GM23248 (cell line): ENCODE measurements around the gene SEC22A. TPM values are rescaled to one million over a fixed set of nuclear protein-coding genes. Genes with fewer than 3 reads are reported as not detected.

Source experiments
- DNase-seq: peaks from one replicate; pipeline ENCODE4 v3.0.0-alpha.2; 2015
- H2AFZ ChIP-seq: fragments of 200-600 bp; sonication (generic); 2 replicates; pipeline ENCODE4 v1.6.1; 2016; ENCODE audit warnings: antibody characterized with exemption
- H3F3A ChIP-seq: fragments of 200-600 bp; sonication (generic); 2 replicates; pipeline ENCODE4 v1.6.1; 2016; ENCODE audit warnings: mild to moderate bottlenecking, antibody characterized with exemption, mixed run types; ENCODE audit not compliant: insufficient read depth
- H3K27ac ChIP-seq: fragments of 200-600 bp; sonication (generic); 2 replicates; pipeline ENCODE4 v1.5.1; 2016; ENCODE audit warnings: mild to moderate bottlenecking
- H3K27me3 ChIP-seq: fragments of 200-600 bp; sonication (generic); replicated peaks from 2 replicates; pipeline ENCODE4 v1.6.1; 2016; ENCODE audit warnings: mild to moderate bottlenecking; ENCODE audit not compliant: insufficient read depth
- H3K36me3 ChIP-seq: fragments of 200-600 bp; sonication (generic); 2 replicates; pipeline ENCODE4 v1.6.1; 2016; ENCODE audit warnings: low read depth, mild to moderate bottlenecking
- H3K4me1 ChIP-seq: fragments of 200-600 bp; sonication (generic); 2 replicates; pipeline ENCODE4 v1.6.1; 2016; ENCODE audit warnings: mild to moderate bottlenecking; ENCODE audit not compliant: insufficient read depth
- H3K4me2 ChIP-seq: fragments of 200-600 bp; sonication (generic); one replicate; pipeline ENCODE4 v1.6.1; 2016; ENCODE audit warnings: mild to moderate bottlenecking; ENCODE audit not compliant: unreplicated experiment
- H3K4me3 ChIP-seq: fragments of 200-600 bp; sonication (generic); 2 replicates; pipeline ENCODE4 v1.5.1; 2016; ENCODE audit warnings: mild to moderate bottlenecking
- H3K79me2 ChIP-seq: fragments of 200-600 bp; sonication (generic); 2 replicates; pipeline ENCODE4 v1.6.1; 2016; ENCODE audit warnings: mild to moderate bottlenecking; ENCODE audit not compliant: insufficient read depth
- H3K9ac ChIP-seq: fragments of 200-600 bp; sonication (generic); 2 replicates; pipeline ENCODE4 v1.6.1; 2016; ENCODE audit warnings: mild to moderate bottlenecking
- H3K9me2 ChIP-seq: fragments of 200-600 bp; sonication (generic); 2 replicates; pipeline ENCODE4 v1.6.1; 2016; ENCODE audit warnings: mixed run types, mild to moderate bottlenecking, moderate library complexity; ENCODE audit not compliant: insufficient read depth
- H3K9me3 ChIP-seq: fragments of 200-600 bp; sonication (generic); one replicate; pipeline ENCODE4 v1.6.1; 2017; ENCODE audit warnings: low read depth
- H4K20me1 ChIP-seq: fragments of 200-600 bp; sonication (generic); 2 replicates; pipeline ENCODE4 v1.6.0; 2016; ENCODE audit not compliant: insufficient read depth
- EZH2 ChIP-seq: fragments of 200-600 bp; sonication (generic); IDR thresholded peaks from 2 replicates; pipeline ENCODE4 v1.6.1; 2018; ENCODE audit warnings: antibody characterized with exemption, mild to moderate bottlenecking; ENCODE audit not compliant: insufficient read depth, poor library complexity, severe bottlenecking
- EZH2phosphoT487 ChIP-seq: fragments of 200-600 bp; sonication (generic); IDR thresholded peaks from 2 replicates; pipeline ENCODE4 v1.6.1; 2018; ENCODE audit warnings: antibody characterized with exemption, moderate library complexity, mild to moderate bottlenecking, low read depth; ENCODE audit not compliant: insufficient read depth
- WGBS, 2 experiments: methylation state at CpG; one replicate each; pipeline ENCODE4 v1.1.6; 2015 to 2017; ENCODE audit warnings: low lambda C conversion rate in 2 of 2, low coverage in 1 of 2; ENCODE audit errors: missing lambda C conversion rate in 2 of 2; 5-methylcytosine and 5-hydroxymethylcytosine counted together
- in situ Hi-C: fragments of 300-500 bp; cut with MboI; formaldehyde crosslinking; loops from 2 replicates; pipeline ENCODE4 v1.15.0; 2020
- polyA plus RNA-seq: library from polyadenylated mRNA; unstranded; fragments of >200 nt; fragmentation: Nextera tagmentation; extraction: Ambion mirVana; gene quantifications from 2 replicates; pipeline ENCODE4 v1.2.1, GENCODE V29; 2016
- total RNA-seq: library from RNA; depleted of rRNA; stranded (reverse); fragments of >200 nt; shearing (Covaris generic); gene quantifications from 2 replicates; pipeline ENCODE4 v1.2.3, GENCODE V29; 2014

The SEC22A gene
- total and polyA plus RNA-seq, 2 experiments from 2014 or later: 35.1 to 44.5 TPM

GRCh38 chr3:123290107-123290930, 88.6 kb downstream of the SEC22A start:
- Histone ChIP-seq H4K20me1 (no peaks in the 10 kb centered on the region), H3K36me3 (no peaks in the 10 kb centered on the region), H3K79me2 (no peaks in the 10 kb centered on the region), H3K9ac (no peak overlapping the region), H3K4me3 (no peak overlapping the region), H3K27ac (no peak overlapping the region), H2AFZ (no peak overlapping the region), H3K4me1 (no peaks in the 10 kb centered on the region), H3K9me3 (no peaks in the 10 kb centered on the region), H3F3A (no peaks in the 10 kb centered on the region), H3K9me2 (no peaks in the 10 kb centered on the region), H3K4me2 (no peak overlapping the region), H3K27me3 (no peaks in the 10 kb centered on the region; the same call in 1 of the 2 replicates)
- TF ChIP-seq EZH2phosphoT487: no peak
- no peak for TF ChIP-seq EZH2
- WGBS, 2 experiments: 69 to 71% methylated on average over 13 of the region's 13 CpGs
- DNase-seq: no peak
- in situ Hi-C loops: no loop called here

- no peak overlapping the region for H3K27ac ChIP-seq
- H3K9me3 ChIP-seq: no peaks in the 10 kb centered on the region
- H3K4me2 ChIP-seq: no peak overlapping the region
- in situ Hi-C loops: no loop called here
- no peaks in the 10 kb centered on the region for H3K9me2 ChIP-seq
- no peak overlapping the region for H2AFZ ChIP-seq
- DNase-seq: no peak
- H3K36me3 ChIP-seq: no peaks in the 10 kb centered on the region
- H3K9ac ChIP-seq: no peak overlapping the region
- WGBS, 2 experiments: 84 to 86% methylated on average over 15 to 23 of the region's 23 CpGs
- no peaks in the 10 kb centered on the region; the same call in 1 of the 2 replicates for H3K27me3 ChIP-seq
- H4K20me1 ChIP-seq: no peaks in the 10 kb centered on the region
- H3K4me1 ChIP-seq: no peaks in the 10 kb centered on the region
- no peak for TF ChIP-seq EZH2
- no peak for TF ChIP-seq EZH2phosphoT487
- H3K79me2 ChIP-seq: no peaks in the 10 kb centered on the region
- H3F3A ChIP-seq: no peaks in the 10 kb centered on the region
- H3K4me3 ChIP-seq: no peak overlapping the region
Observed at GRCh38 chr3:123290962-123291361, 89.2 kb downstream of the SEC22A start.

DNA sequence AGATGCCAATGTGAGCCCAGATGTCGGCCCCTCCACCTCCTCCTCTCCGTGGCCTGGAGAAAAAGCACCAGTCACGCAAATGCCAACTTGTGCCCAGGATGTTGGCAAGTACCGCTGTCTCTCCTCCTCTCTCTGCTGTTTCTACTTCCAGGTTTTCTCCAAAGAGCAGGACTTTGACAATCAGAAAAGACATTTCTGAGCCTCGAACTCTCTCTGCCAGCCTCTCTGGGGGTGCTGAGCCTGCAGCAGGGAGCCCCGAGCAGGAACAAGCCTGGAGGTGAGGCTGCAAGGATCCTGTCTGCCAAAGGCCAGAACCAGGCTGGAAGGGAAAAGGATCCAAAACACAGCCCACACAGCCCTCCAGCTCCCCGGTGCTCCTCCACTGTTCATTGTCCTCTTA, 89.7 kb downstream of the SEC22A start:
- in situ Hi-C loops: no loop called here
- Histone ChIP-seq H3K79me2 (no peaks in the 10 kb centered on the region), H3K9me2 (no peaks in the 10 kb centered on the region), H3K4me2 (no peak overlapping the region), H3F3A (no peaks in the 10 kb centered on the region), H3K9me3 (no peaks in the 10 kb centered on the region), H3K27ac (no peak overlapping the region), H3K9ac (no peak overlapping the region), H2AFZ (no peak overlapping the region), H3K4me3 (no peak overlapping the region), H4K20me1 (no peaks in the 10 kb centered on the region), H3K4me1 (no peaks in the 10 kb centered on the region), H3K36me3 (no peaks in the 10 kb centered on the region), H3K27me3 (no peaks in the 10 kb centered on the region; the same call in 1 of the 2 replicates)
- no peak for DNase-seq
- 60 to 61% methylated on average over 6 to 7 of the region's 7 CpGs for WGBS, 2 experiments
- TF ChIP-seq EZH2phosphoT487 (no peak), EZH2 (no peak)

DNA sequence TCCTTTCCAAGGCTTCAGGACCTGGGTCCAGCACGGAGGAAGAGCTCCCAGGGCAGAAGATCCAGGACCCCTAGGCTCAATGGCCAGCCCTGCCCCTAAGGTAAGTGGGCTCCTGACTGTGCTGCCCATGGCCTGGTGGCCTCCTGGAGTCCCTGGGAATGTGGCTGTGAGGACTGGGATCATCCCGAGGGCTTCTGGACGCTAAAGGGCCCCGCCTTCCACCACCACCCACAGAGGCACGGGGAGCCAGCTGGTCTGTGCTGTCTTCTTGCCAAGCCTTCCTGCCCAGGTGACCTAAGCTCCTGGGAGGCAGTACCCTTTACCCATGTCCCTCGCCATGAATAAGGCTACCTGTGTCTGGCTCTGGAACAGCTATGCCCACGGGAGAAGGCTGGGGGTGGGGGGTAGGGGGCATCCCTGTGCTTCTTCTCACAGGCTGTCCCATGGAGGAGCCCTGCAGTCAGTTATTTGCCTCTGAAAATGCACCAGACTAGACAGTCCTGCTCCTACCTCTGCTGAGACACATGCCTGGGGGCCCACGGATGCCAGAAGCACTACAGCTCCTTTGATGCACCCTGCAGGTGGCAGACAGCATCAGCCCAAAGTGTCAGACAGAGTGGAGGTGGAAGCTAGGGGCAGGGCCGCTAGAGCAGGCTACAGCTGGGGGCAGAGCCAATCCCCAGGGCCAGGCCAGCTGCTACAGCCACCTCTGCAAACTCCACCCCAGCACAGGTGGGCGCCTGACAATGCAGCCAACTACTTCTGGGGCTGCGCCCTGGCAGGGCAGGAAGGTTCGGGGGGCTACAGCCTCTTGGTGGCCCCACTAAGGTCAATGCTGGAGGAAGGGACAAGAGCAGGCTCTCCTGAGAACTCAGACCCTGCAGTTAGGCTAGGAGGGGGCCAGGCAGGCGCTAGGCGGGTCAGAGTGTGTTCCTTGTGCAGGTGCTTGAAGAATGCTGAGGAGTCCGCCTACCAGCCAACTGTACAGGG, 90.9 kb downstream of the SEC22A start:
- DNase-seq: no peak
- 55 to 62% methylated on average over 12 to 13 of the region's 15 CpGs for WGBS, 2 experiments
- H3K9ac ChIP-seq: no peak overlapping the region

More for the DNA sequence above, 90.9 kb downstream of the SEC22A start:
- Histone ChIP-seq H3K4me1 (no peaks in the 10 kb centered on the region), H3K27me3 (no peaks in the 10 kb centered on the region; the same call in 1 of the 2 replicates), H3K79me2 (no peaks in the 10 kb centered on the region), H3K36me3 (no peaks in the 10 kb centered on the region), H4K20me1 (no peaks in the 10 kb centered on the region), H3K9me2 (no peaks in the 10 kb centered on the region), H3K4me2 (no peak overlapping the region), H3K4me3 (no peak overlapping the region), H3F3A (no peaks in the 10 kb centered on the region), H2AFZ (no peak overlapping the region), H3K9me3 (no peaks in the 10 kb centered on the region), H3K27ac (no peak overlapping the region)
- no peak for TF ChIP-seq EZH2
- no peak for TF ChIP-seq EZH2phosphoT487
- in situ Hi-C loops: no loop called here
